ENCODE results near the gene SEPTIN5. TPM values are rescaled to one million over a fixed set of nuclear protein-coding genes. Genes with fewer than 3 reads are reported as not detected.

Gene SEPTIN5
- total RNA-seq, 3 donors from 2014 or later = 1.2 to 17.8 (median 2.7) TPM

- intact Hi-C loops (cut with DNase I, micrococcal nuclease) = no loop called here
- no peak for TF ChIP-seq CTCF (IDR thresholded peaks at IDR 0.05)
- DNase-seq (peak in 1 of 3 donors; percentile 34), ATAC-seq (no peak)
- Histone ChIP-seq H3K9me3 (no peaks in the 10 kb centered on the region), H3K36me3 (ENCODE audit: low read depth) (no peaks in the 10 kb centered on the region), H3K4me1 (ENCODE audit: low read depth) (peaks cover 4% of the 10 kb centered on the region), H3K4me3 (no peak overlapping the region)
Observed at GRCh38 chr22:19713245-19713644, 1.1 kb upstream of the SEPTIN5 start.

GRCh38 chr22:19713650-19714311 lies 522 bp upstream of the SEPTIN5 start:
- TF ChIP-seq CTCF (IDR thresholded peaks at IDR 0.05) = no peak
- Histone ChIP-seq H3K4me1 (ENCODE audit: low read depth) (peaks cover 9% of the 10 kb centered on the region), H3K9me3 (no peaks in the 10 kb centered on the region), H3K36me3 (ENCODE audit: low read depth) (no peaks in the 10 kb centered on the region), H3K4me3 (no peak overlapping the region)
- intact Hi-C loops (cut with DNase I, micrococcal nuclease) = no loop called here
- DNase-seq (peak in 1 of 3 donors; percentile 47), ATAC-seq (no peak)

- no peak for TF ChIP-seq CTCF (IDR thresholded peaks at IDR 0.05)
- ATAC-seq = no peak
- Histone ChIP-seq H3K9me3 (no peaks in the 10 kb centered on the region), H3K4me1 (ENCODE audit: low read depth) (peaks cover 10% of the 10 kb centered on the region), H3K4me3 (no peak overlapping the region), H3K36me3 (ENCODE audit: low read depth) (no peaks in the 10 kb centered on the region)
- intact Hi-C loops (cut with DNase I, micrococcal nuclease) = no loop called here
- DNase-seq = peak in 1 of 3 donors; percentile 22
Observed at GRCh38 chr22:19715188-19715930, 1.1 kb downstream of the SEPTIN5 start.

GRCh38 chr22:19716041-19716828 lies 1.9 kb downstream of the SEPTIN5 start:
- no peak for TF ChIP-seq CTCF (IDR thresholded peaks at IDR 0.05)
- no peak overlapping the region for H3K4me3 ChIP-seq
- H3K4me1 ChIP-seq (ENCODE audit: low read depth) = peaks cover 10% of the 10 kb centered on the region
- no peaks in the 10 kb centered on the region for H3K36me3 ChIP-seq (ENCODE audit: low read depth)
- no peak for DNase-seq
- ATAC-seq = no peak
- no peaks in the 10 kb centered on the region for H3K9me3 ChIP-seq
- intact Hi-C loops (cut with DNase I, micrococcal nuclease) = no loop called here

GRCh38 chr22:19716829-19717105 lies 2.5 kb downstream of the SEPTIN5 start:
- no peak for ATAC-seq
- Histone ChIP-seq H3K4me3 (no peak overlapping the region), H3K4me1 (ENCODE audit: low read depth) (peaks cover 10% of the 10 kb centered on the region), H3K36me3 (ENCODE audit: low read depth) (no peaks in the 10 kb centered on the region), H3K9me3 (no peaks in the 10 kb centered on the region)
- DNase-seq = no peak
- intact Hi-C loops (cut with DNase I, micrococcal nuclease) = no loop called here
- no peak for TF ChIP-seq CTCF (IDR thresholded peaks at IDR 0.05)
